Muscle layer of colon (tissue), 2 donors: ENCODE results near the gene ADAMTS16.

Experiments used
- H3K27ac ChIP-seq: one replicate; pipeline ENCODE4 v1.7.0; 2013; ENCODE audit warnings: low read depth, mild to moderate bottlenecking, low read length, moderate library complexity
- H3K27me3 ChIP-seq, 2 donors: one replicate each; pipeline ENCODE4 v1.7.0; 2013; ENCODE audit warnings: low read length in 2 of 2, mild to moderate bottlenecking in 2 of 2; ENCODE audit not compliant: insufficient read depth in 2 of 2, control insufficient read depth in 1 of 2
- H3K36me3 ChIP-seq: one replicate; pipeline ENCODE4 v1.7.0; 2013; ENCODE audit warnings: mild to moderate bottlenecking, low read length; ENCODE audit not compliant: insufficient read depth
- H3K4me1 ChIP-seq: one replicate; pipeline ENCODE4 v1.7.0; 2013; ENCODE audit warnings: mild to moderate bottlenecking, low read length; ENCODE audit not compliant: insufficient read depth
- H3K4me3 ChIP-seq, 2 donors: one replicate each; pipeline ENCODE4 v1.7.0; 2013; ENCODE audit warnings: low read length in 2 of 2, low read depth in 1 of 2, mild to moderate bottlenecking in 1 of 2, moderate library complexity in 1 of 2
- H3K9ac ChIP-seq: one replicate; pipeline ENCODE4 v1.7.0; 2013; ENCODE audit warnings: low read length
- H3K9me3 ChIP-seq: one replicate; pipeline ENCODE4 v1.7.0; 2013; ENCODE audit warnings: mild to moderate bottlenecking, low read length
- donor health status: abdominal sarcoma.
- donor health status: Adenocarcinoma of cecum.

The ADAMTS16 gene

DNA sequence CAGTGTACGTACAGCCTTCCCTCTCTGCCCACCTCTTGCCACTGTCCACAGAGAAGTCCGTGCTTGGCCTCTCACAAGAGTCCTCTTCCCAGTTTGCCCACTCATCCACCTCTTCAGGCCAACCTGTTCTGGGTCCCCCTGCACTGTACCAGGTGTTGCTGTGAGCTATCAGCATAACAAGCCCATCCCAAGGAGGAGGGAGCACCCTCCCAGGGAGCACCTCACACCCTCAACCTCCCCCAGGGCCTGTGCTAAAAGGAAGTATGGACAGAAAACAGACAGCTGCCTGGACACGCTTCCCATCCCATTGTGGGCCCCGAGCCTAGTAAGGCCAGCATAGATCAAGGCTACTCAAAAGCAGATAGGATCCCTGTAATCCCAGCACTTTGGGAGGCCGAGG lies 168.2 kb downstream of the ADAMTS16 start:
- no peak overlapping the region for H3K9ac ChIP-seq
- H3K4me3 ChIP-seq: no peak overlapping the region
- H3K27me3 ChIP-seq: no peaks in the 10 kb centered on the region
- H3K27ac ChIP-seq: no peak overlapping the region
- no peaks in the 10 kb centered on the region for H3K36me3 ChIP-seq
- H3K4me1 ChIP-seq: no peaks in the 10 kb centered on the region
- no peaks in the 10 kb centered on the region for H3K9me3 ChIP-seq

DNA sequence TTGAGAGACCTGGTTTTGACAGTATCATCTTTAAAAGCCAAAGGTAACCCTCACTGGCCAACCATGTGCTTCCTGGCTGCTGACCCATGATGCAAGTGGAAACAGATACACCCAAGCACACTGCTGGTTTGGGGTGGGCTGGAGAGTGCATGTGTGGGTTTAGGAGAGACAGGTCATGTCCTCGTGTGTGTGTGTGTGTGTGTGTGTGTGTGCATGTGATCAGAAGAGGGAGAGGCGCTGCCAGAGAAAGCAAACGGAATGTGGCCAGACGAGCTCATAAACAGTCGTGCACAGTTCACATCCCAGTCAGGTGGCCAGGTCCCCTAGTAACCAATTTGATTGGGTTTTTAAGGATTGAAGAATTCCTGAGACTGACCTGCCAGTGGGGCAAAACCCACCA lies 169.5 kb downstream of the ADAMTS16 start:
- no peaks in the 10 kb centered on the region for H3K36me3 ChIP-seq
- H3K27me3 ChIP-seq: no peaks in the 10 kb centered on the region

DNA sequence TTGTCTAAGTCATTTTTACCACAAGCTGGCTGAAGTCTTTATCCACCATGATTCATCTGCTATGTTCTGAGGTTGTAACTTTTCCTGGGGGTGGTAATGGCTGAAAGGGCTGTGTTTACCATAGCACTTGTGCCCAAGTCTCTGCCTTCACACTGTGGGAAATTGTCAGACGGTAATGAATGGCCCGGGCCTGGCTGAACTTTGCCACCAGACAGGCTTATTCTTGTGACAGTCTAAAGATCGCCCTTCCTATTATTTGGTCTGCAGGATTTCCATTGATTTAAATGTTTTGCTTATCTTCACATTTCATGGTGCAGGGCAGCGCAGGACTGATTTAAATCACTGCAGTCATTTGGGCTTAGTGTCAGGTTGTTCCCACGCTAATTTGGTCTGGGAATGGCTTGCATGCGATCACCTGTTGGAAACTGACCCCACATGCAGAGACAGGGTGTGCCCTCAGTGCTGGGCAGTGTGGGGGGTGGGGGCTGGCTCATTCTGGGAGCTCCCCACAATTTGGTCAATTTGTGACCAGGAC lies 173.0 kb downstream of the ADAMTS16 start:
- Histone ChIP-seq H3K4me3 (no peak overlapping the region), H3K27me3 (no peaks in the 10 kb centered on the region), H3K9me3 (no peaks in the 10 kb centered on the region), H3K9ac (no peak overlapping the region), H3K27ac (no peak overlapping the region), H3K36me3 (no peaks in the 10 kb centered on the region), H3K4me1 (no peaks in the 10 kb centered on the region)

More for the DNA sequence above, 169.5 kb downstream of the ADAMTS16 start:
- H3K27ac ChIP-seq: no peak overlapping the region
- no peak overlapping the region for H3K9ac ChIP-seq
- H3K9me3 ChIP-seq: no peaks in the 10 kb centered on the region
- H3K4me3 ChIP-seq: no peak overlapping the region
- H3K4me1 ChIP-seq: no peaks in the 10 kb centered on the region

DNA sequence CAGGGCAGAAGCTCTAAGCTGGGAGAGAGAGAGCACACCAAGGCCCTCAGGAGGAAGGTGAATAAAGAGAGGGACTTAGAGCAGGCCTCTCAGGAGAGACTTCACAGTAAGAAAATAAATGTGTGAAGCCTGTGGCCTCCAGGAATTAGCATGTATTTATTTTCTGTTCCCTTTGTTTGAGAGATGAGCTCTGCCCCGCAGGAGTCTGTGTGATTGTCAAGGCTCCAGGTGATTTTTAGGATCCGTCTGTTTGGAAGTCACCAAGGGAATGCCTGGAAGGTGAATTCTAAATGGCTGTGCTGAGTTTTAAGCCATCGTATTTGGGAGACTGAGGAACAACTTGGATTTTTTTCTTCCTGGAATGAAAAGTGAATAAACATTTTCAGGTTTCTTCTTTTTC lies 174.0 kb downstream of the ADAMTS16 start:
- Histone ChIP-seq H3K36me3 (no peaks in the 10 kb centered on the region), H3K9ac (no peak overlapping the region), H3K9me3 (no peaks in the 10 kb centered on the region), H3K4me1 (no peaks in the 10 kb centered on the region), H3K27ac (no peak overlapping the region), H3K4me3 (no peak overlapping the region), H3K27me3 (no peaks in the 10 kb centered on the region)

DNA sequence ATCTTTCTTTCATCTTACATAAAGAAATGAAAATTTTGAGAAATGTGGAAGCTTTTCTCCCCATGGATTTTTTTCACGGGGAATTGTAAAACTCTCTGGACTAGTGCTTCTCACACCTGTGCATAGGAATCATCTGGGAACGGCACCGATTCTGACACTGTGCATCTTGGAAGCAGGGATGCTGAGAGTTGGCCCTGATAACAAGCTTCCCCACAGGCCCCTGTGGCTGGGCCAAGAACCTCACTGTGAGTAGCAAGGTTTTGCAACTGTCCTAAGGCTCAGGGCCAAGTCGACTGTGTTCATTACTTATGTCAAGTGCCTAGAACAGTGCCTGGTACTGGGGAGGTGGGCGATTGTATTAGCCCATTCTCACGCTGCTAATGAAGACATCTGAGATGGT lies 174.5 kb downstream of the ADAMTS16 start:
- Histone ChIP-seq H3K27ac (no peak overlapping the region), H3K4me1 (no peaks in the 10 kb centered on the region), H3K36me3 (no peaks in the 10 kb centered on the region), H3K4me3 (no peak overlapping the region), H3K27me3 (no peaks in the 10 kb centered on the region), H3K9me3 (no peaks in the 10 kb centered on the region), H3K9ac (no peak overlapping the region)

DNA sequence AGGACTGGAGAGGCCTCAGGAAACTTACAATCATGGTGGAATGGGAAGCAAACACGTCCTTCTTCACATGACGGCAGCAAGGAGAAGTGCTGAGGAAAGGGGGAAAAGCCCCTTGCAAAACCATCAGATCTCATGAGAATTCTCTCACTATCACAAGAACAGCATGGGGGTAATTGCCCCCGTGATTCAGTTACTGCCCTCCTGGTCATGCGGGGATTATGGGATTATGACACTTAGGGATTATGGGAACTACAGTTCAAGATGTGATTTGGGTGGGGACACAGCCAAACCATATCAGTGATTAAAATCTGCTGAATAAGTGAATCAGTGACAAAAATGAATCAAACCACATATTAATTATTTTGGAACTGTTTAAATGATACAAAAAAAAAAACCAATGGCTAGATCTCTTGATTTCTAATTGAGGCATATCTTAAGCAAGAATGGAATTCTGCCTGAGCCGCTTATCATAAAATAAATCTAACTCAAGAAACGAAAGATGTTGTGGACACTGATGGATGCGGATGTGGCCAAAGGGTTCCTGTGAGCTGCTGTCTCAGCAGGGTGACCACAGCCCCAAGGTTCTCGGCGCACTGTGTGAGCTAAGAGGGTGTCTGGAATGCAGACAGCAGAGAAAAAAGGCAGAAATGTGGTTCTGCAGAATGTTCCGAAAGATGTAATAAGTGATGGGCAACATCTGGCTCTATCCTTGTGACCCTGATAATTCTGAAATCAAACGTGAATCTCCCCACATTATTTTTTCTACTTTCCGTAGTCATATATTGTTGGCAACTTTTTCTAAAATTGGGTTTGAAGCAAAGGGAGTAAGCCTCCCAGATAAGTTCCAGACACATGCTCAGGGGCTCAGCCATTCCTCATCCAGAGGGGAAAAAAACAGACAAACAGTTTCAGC lies 175.2 kb downstream of the ADAMTS16 start:
- no peaks in the 10 kb centered on the region for H3K27me3 ChIP-seq
- H3K4me3 ChIP-seq: no peak overlapping the region
- H3K27ac ChIP-seq: no peak overlapping the region
- H3K9ac ChIP-seq: no peak overlapping the region
- no peaks in the 10 kb centered on the region for H3K9me3 ChIP-seq
- no peaks in the 10 kb centered on the region for H3K36me3 ChIP-seq
- no peaks in the 10 kb centered on the region for H3K4me1 ChIP-seq

DNA sequence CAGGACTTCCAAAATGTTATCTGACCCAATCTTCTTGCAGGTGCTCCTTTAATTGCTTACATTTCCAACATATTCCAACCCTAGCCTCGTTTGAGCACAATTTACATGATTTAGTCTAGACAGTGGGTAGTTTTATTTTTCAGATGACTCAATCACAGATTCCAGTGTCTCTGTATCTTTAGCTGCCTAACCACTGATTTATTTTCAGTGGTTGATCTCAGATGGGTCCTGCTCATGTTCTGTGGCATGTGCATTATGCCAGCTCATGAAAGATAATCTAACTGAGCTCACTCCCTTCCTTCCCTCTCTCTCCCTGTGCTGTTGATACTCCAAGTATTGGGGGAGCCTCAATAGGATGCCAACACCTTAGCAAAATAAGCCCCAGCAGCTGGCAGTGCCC lies 176.2 kb downstream of the ADAMTS16 start:
- Histone ChIP-seq H3K36me3 (no peaks in the 10 kb centered on the region), H3K27me3 (no peaks in the 10 kb centered on the region), H3K9me3 (no peaks in the 10 kb centered on the region), H3K27ac (no peak overlapping the region), H3K4me3 (no peak overlapping the region), H3K4me1 (no peaks in the 10 kb centered on the region), H3K9ac (no peak overlapping the region)

DNA sequence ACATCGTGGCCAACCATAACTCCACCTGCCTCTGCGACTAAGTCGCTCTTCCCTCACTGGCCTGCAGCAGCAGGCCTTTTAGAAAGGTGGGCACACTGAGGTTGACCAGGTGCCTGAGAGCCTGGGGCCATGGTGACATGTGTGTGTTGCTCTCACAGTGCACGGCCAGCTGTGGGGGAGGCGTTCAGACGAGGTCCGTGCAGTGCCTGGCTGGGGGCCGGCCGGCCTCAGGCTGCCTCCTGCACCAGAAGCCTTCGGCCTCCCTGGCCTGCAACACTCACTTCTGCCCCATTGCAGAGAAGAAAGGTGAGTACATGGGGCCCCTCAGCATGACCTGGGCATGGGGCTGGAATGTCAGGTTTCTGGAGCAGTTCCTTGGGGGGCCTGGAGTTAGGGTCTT lies 177.8 kb downstream of the ADAMTS16 start:
- no peak overlapping the region for H3K9ac ChIP-seq
- no peaks in the 10 kb centered on the region for H3K27me3 ChIP-seq
- no peaks in the 10 kb centered on the region for H3K4me1 ChIP-seq
- H3K27ac ChIP-seq: no peak overlapping the region
- no peaks in the 10 kb centered on the region for H3K9me3 ChIP-seq
- H3K36me3 ChIP-seq: no peaks in the 10 kb centered on the region
- no peak overlapping the region for H3K4me3 ChIP-seq

DNA sequence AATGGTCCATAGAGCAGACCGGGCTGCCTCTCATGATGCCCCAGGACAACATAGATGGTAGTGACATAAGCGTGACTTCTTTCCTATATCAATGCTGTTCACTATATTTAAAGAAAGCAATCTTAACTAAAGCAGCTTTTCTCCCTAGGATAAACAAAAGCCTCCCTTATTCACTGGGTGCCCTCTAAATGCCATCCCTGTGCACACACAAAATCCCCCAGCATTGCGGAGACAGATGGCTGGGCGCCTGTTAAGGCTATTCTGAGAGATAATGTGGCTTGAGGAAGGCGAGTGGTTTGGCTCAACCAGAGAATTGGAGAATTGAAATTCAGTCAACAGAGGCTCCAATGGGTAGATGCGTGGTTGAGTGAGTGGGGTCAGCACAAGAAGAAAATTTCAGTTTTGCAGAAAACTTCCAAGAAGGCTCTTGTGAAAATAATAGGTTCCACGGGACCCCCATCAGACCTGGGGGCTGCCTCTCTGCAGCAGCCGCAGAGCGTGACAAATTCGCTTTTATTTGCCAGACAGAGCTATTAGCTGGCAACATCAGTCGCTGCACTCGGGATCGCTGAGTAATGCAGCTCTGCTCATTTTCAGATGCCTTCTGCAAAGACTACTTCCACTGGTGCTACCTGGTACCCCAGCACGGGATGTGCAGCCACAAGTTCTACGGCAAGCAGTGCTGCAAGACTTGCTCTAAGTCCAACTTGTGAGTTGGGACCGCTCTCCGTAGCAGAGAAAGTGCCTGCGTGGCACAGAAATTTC lies 178.5 kb downstream of the ADAMTS16 start:
- H3K36me3 ChIP-seq: no peaks in the 10 kb centered on the region
- H3K4me1 ChIP-seq: no peaks in the 10 kb centered on the region
- H3K9ac ChIP-seq: no peak overlapping the region
- no peak overlapping the region for H3K27ac ChIP-seq
- H3K9me3 ChIP-seq: no peaks in the 10 kb centered on the region
- H3K27me3 ChIP-seq: no peaks in the 10 kb centered on the region
- H3K4me3 ChIP-seq: no peak overlapping the region

DNA sequence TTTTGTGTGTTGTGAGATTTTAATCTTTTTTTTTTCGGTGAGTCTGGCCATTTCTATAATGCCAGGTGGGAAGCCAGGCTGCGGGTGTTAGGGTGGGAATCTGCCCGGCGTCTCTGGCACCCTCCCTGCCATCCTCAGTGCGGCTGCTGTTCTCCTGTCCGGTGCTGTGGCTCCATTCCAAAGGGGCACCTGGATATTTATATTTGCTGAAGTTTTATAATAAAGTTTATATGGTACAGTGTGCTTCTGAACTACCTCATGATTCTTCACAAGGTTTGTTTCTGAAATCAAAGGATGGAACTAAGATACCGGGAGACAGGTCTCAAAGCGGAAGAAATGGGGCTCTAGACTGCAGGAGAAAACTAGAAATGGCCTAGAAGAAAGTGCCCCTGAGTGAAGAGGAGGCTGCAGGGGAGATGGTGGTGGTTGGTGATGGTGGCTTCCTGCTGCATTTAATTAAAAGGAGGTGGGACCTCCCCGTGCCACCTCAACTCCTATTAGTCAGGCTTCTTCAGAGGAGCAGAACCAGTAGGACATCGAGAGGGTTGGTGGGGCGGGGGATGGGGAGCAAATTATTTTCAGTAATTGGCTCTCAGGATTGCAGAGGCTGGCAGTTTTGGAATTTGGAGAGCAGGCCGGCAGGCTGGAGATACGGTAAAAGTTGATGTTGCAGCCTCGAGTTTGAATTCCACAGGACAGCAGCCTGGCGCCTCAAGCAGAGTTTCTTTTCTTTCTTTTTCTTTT lies 180.1 kb downstream of the ADAMTS16 start:
- H3K9me3 ChIP-seq: no peaks in the 10 kb centered on the region
- no peak overlapping the region for H3K27ac ChIP-seq
- H3K4me3 ChIP-seq: no peak overlapping the region
- H3K9ac ChIP-seq: no peak overlapping the region
- no peaks in the 10 kb centered on the region for H3K36me3 ChIP-seq
- H3K27me3 ChIP-seq: no peaks in the 10 kb centered on the region
- no peaks in the 10 kb centered on the region for H3K4me1 ChIP-seq

DNA sequence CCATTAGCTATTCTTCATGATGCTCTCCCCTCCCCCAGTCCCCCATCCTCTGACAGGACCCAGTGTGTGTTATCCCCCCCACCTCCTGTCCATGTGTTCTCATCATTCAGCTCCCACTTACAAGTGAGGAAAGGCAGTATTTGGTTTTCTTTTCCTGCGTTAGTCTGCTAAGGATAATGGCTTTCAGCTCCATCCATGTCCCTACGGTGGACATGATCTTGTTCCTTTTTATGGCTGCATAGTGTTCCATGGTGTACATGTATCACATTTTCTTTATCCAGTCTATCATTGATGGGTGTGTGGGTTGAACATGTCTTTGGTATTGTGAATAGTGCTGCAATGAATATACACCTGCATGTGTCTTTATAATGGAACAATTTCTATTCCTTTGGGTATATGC lies 181.0 kb downstream of the ADAMTS16 start:
- Histone ChIP-seq H3K9ac (no peak overlapping the region), H3K36me3 (no peaks in the 10 kb centered on the region), H3K4me3 (no peak overlapping the region), H3K4me1 (no peaks in the 10 kb centered on the region), H3K27ac (no peak overlapping the region), H3K27me3 (no peaks in the 10 kb centered on the region), H3K9me3 (no peaks in the 10 kb centered on the region)
